HG02623 (cell line): Measurements from ENCODE around the gene ABCC4.

Experiments used
- ATAC-seq: cut with Tn5 transposase; IDR thresholded peaks from one replicate; pipeline ENCODE4 v1.9.1; 2021; ENCODE audit warnings: moderate library complexity; ENCODE audit not compliant: unreplicated experiment

ABCC4 gene

GRCh38 chr13:95164830-95165229, 136.4 kb downstream of the ABCC4 start:
- ATAC-seq = no peak

DNA sequence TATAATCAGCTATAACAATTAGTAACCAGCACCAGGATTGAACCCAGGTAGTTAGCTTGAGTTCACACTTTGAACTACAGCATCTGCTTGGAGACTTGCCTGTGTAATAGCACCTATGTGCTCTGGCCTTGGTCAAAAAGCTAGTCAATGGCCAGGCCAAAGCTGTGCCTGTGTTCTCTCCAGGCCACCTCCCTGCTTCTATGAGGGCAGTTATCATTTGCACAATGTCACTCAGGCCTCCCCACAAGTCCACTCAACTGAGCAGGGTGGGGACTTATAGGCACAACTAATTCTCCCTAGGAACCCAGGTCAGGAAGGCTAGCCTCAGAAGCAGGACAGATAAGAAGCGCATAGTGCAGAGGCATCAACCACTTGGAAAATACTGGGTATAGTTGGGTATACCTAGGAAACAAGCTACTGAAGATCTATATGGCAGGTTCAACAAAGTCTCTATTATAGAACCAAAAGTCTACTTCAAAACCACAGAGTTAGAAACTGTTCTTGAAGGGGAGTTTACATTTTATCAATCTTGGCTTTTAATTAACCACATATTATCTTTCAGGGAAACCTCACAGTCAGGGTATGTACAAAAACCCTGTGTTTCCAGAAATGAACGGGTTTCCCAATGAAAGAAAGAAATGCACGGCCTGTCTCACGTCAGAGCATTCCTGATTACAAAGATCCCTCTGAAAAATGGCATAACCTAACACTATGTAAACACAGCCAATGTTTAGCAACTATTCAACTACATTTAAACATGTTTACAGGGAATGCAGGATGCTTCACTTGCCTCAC, 140.9 kb downstream of the ABCC4 start:
- ATAC-seq = no peak

- no peak for ATAC-seq
Measured at GRCh38 chr13:95159458-95159857, 141.8 kb downstream of the ABCC4 start.

- ATAC-seq = no peak
Measured at GRCh38 chr13:95156208-95156607, 145.0 kb downstream of the ABCC4 start.

GRCh38 chr13:95155504-95155903, 145.7 kb downstream of the ABCC4 start:
- ATAC-seq = no peak

- no peak for ATAC-seq
Measured at GRCh38 chr13:95155093-95155492, 146.2 kb downstream of the ABCC4 start.

DNA sequence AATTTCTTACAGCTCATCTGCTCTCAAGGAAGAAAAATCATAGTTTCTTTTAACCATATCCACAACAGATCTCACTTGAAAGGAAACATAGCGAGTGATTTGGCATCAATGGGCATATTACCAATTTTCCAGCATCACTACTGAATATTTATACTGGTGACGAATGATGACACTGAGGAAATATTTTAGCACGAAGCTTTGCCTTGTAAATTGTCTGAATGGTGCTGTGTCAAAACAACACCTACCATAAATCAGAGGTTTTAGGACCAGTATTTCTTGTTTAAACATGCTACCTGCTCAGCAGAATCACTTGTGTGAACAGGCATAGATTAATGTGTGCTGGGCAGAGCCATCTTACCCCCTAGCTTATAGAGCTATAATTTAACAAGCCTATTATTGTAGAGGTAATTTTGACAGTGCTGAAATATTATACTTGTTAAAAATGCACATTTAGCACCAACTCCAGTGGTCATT, 146.8 kb downstream of the ABCC4 start:
- no peak for ATAC-seq

DNA sequence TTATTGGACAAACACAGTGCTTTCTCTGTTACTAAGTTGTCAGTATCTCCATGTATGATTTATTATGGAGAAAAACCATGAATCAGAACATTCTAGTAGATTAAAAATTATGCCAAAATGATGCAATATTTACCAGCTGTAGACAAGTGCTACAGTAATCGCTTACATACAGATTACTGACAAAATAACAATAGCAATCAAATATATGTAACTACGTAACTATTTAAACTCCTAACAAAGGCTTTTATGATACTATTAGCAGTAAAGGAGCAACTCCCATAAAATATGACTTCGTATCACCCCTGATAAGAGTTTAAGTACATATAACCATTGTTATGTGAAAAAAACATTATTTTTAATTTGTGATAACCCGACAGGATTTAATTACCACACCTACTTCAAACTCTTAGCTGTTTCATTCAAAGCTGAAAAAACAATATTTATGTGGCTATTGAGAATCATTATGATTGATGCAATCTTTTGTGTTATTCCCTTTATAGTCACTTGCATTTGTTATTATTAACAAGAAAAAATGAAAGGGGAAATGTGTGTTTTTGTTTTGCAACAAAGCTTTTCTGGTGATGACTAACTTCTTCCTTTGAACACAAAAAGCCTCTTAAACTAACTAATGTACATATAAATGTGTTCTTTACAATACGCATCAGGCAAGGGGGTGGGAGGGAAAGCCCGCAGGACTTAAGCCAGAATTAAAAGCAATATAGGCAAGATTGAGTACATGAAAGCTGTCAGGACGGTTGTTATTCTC, 147.4 kb downstream of the ABCC4 start:
- no peak for ATAC-seq

- ATAC-seq = no peak
Measured at GRCh38 chr13:95151942-95152587, 149.2 kb downstream of the ABCC4 start.

DNA sequence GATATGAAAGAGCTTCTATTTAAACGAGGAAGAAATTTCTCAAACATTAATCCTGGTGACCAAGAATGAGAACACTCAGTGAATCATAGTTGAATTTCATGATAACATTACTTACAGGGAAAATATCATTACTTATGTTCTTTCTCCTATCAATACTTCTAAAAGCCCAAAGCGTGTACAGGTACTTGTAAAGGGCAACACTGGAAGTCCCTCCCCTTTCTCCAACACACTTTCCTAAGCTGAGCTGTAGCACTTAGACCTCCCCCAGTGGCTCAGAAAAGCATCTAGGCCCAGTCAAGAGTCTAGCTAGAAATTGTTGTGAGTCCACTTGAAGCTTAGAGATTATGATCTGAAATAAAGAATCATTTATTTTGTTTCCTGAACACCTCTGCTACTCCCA, 150.7 kb downstream of the ABCC4 start:
- no peak for ATAC-seq

GRCh38 chr13:95146486-95146885, 154.8 kb downstream of the ABCC4 start:
- no peak for ATAC-seq

- ATAC-seq = no peak
Measured at GRCh38 chr13:95145587-95145986, 155.7 kb downstream of the ABCC4 start.

DNA sequence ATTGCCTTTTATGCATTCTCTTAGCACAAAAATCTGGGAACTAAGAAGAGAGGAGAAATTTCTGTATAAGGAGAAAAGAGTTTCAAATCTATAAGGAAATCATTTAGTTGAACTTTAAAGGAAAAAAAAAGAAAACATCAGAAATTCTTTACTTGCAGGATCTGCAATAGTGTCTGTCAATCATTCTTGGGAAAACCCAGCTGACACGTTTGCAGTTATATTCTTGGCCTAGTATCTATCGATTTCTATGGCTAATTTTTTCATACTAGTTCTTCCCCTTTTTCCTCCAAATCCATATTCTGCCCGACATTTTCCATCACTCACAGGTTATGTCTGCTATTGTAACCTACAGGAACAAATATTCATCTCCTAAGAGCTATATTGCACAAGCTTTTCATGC, 160.7 kb downstream of the ABCC4 start:
- no peak for ATAC-seq

DNA sequence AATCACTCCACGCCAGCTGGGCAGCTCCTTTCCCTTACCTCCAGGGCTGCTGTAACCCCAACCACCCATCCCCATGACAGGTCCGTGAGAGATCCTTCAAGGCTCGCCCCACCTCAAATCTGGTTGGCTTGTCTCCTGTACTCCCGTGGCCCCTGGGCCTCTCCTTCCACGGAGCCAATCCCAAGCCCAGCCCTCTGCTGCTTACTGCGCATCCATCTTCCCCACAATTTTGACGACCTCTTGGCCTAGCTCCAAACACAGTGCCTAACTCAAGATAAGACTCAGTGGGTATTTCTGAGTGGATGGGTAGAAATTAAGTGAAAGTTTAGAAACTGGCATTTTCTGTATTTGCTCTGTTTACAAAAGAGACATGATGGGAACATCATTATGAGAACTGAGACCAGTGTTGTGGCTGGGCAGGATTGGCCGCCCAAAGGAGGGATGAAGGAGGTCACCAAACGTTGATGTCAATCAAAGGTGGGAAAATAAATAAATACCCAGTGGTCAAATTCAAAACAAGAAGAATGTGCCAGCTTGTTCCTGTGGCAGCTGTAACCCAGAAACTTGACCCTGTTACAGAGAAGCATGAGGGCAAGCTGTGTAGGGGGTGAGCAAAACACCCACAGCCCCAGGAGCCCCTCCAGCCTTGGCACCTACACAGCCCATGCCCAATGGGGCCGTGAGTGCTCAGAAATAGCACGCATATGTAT, 162.2 kb downstream of the ABCC4 start:
- ATAC-seq = no peak

DNA sequence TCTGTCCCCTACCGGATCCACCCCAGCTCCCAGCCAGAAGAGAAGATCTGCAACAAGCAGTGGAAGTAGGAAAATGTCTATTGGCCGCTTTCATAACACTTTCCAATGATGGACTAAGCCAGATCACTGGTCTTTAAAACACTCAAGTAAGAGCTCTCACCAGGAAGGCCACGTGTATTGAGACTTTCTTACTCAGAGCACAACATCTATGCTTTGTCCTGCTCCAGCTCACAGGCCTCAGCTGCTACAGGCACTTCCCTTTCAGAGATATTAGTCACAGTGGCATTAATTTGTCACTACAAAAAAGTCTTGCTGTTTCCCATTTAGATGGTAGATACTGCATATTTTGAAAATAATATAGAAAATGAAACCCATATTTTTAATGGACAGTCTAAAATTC, 164.2 kb downstream of the ABCC4 start:
- ATAC-seq = peak; percentile 76

DNA sequence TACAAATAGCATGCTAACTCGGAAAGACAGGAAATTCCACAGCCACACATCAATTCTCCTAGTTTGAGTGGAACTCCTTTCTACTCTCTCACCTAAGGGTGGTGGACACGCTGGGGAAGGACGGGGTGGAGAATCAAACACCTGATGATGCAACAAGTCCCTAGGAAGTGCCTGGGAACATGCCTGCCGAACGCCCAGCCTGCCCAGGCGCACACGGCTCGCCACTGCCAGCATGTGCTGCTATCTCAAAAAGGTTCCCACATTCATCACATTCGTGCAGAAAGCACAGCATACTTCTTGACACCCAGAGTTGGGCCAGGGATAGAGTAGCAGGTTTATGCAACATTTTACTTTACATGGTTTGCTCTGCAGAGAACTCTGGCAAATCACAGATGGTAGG, 164.6 kb downstream of the ABCC4 start:
- no peak for ATAC-seq

DNA sequence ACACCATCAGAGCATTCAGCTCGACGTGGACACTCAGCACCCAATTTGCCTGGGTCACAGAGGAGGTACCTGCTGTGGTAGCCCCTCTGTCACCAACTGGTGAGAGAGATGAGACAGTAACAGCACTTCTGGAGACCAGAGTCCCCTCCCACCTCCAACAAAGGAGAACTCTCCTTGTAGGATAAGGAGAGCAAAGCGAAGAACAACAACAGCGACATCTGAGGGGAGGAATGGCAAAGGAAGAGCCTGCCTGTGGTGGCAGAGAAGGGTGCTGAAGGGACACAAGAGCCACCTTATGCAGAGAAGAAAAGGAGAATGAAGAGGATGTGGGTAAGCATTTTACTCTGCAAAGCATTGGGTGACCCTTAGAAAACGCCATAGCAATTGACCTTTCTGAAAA, 167.8 kb downstream of the ABCC4 start:
- no peak for ATAC-seq

DNA sequence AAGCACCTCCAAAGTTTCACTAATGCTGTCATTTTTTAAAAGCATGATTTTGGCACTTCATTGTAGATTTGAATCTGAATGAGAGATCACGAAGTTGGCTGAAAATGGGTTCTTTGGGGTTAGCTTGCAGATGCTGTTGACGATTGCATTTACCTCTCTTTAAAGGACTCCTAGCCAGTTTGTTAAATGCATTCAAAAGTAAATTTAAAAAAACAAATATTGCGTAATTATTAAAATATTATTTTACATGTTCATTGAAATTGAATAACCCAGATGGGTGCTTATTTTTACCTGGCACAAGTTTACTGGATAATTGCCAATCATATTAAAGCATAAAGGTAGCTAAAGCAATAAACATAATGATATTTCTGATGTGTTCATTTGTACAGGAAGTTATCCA, 172.2 kb downstream of the ABCC4 start:
- no peak for ATAC-seq

GRCh38 chr13:95128045-95128643, 173.1 kb downstream of the ABCC4 start:
- ATAC-seq = no peak

GRCh38 chr13:95124959-95125358, 176.3 kb downstream of the ABCC4 start:
- no peak for ATAC-seq

GRCh38 chr13:95123726-95124125, 177.5 kb downstream of the ABCC4 start:
- ATAC-seq = no peak
